ENCODE data around the gene DAG1. TPM values are rescaled to one million over a fixed set of nuclear protein-coding genes. Genes with fewer than 3 reads are reported as not detected.

Gene DAG1
- total and polyA plus RNA-seq, 10 donors: 3.0 to 42.7 (median 27.3) TPM

- peak; percentile 17 for DNase-seq
- Histone ChIP-seq H3K36me3 (peaks cover 0 to 81% (median 4%) of the 10 kb centered on the region in 6 donors), H3K4me3 (no peak overlapping the region), H3K9me3 (no peaks in the 10 kb centered on the region), H3K27ac (no peak overlapping the region), H3K4me1 (peaks cover 0 to 21% (median 12%) of the 10 kb centered on the region in 6 donors), H3K27me3 (replicated peaks in 1 of 7) (no peaks in the 10 kb centered on the region)
- intact Hi-C loops (cut with DNase I; ENCODE audit: low total_unique reads): no loop called here
- 78 to 97% (median 88%) methylated on average over 6 of the region's 6 CpGs for WGBS, 5 donors
- TF ChIP-seq CTCF (IDR thresholded peaks at IDR 0.05 in 8 of 11, conservative IDR thresholded peaks at IDR 0.05 in 3 of 11) (no peak), POLR2AphosphoS5 (IDR thresholded peaks at IDR 0.05) (no peak), POLR2A (IDR thresholded peaks at IDR 0.05) (no peak)
These were observed 49.2 kb downstream of the DAG1 start for GRCh38 chr3:49519296-49519695.

- intact Hi-C loops (cut with DNase I; ENCODE audit: low total_unique reads): no loop called here
- TF ChIP-seq POLR2AphosphoS5 (IDR thresholded peaks at IDR 0.05) (no peak), POLR2A (IDR thresholded peaks at IDR 0.05) (no peak), CTCF (IDR thresholded peaks at IDR 0.05 in 8 of 11, conservative IDR thresholded peaks at IDR 0.05 in 3 of 11) (no peak)
- Histone ChIP-seq H3K27me3 (replicated peaks in 1 of 7) (no peaks in the 10 kb centered on the region), H3K27ac (peak overlapping the region in 1 of 8 donors; percentile 22), H3K9me3 (no peaks in the 10 kb centered on the region), H3K4me1 (peaks cover 0 to 22% (median 13%) of the 10 kb centered on the region in 6 donors), H3K4me3 (no peak overlapping the region), H3K36me3 (peaks cover 0 to 81% (median 3%) of the 10 kb centered on the region in 6 donors)
- 67 to 90% (median 68%) methylated on average over 2 of the region's 2 CpGs for WGBS, 5 donors
- peak; percentile 39 for DNase-seq
These were observed 49.9 kb downstream of the DAG1 start for GRCh38 chr3:49519916-49520385.

- Histone ChIP-seq H3K36me3 (peaks cover 0 to 51% (median 3%) of the 10 kb centered on the region in 6 donors), H3K27me3 (replicated peaks in 1 of 7) (no peaks in the 10 kb centered on the region), H3K4me1 (peaks cover 0 to 22% (median 13%) of the 10 kb centered on the region in 6 donors), H3K9me3 (no peaks in the 10 kb centered on the region), H3K27ac (no peak overlapping the region), H3K4me3 (no peak overlapping the region)
- DNase-seq: no peak
- TF ChIP-seq POLR2AphosphoS5 (IDR thresholded peaks at IDR 0.05) (no peak), CTCF (IDR thresholded peaks at IDR 0.05 in 8 of 11, conservative IDR thresholded peaks at IDR 0.05 in 3 of 11) (no peak), POLR2A (IDR thresholded peaks at IDR 0.05) (no peak)
- 77 to 80% (median 79%) methylated on average over 5 of the region's 5 CpGs for WGBS, 5 donors
- intact Hi-C loops (cut with DNase I; ENCODE audit: low total_unique reads): no loop called here
These were observed 54.0 kb downstream of the DAG1 start for GRCh38 chr3:49523756-49524747.

- Histone ChIP-seq H3K9me3 (no peaks in the 10 kb centered on the region), H3K4me1 (peaks cover 0 to 5% (median 0%) of the 10 kb centered on the region in 6 donors), H3K27me3 (replicated peaks in 1 of 7) (no peaks in the 10 kb centered on the region), H3K36me3 (peaks cover 0 to 68% (median 32%) of the 10 kb centered on the region in 6 donors), H3K4me3 (no peak overlapping the region), H3K27ac (no peak overlapping the region)
- no peak for TF ChIP-seq POLR2A (IDR thresholded peaks at IDR 0.05)
- no peak for DNase-seq
- intact Hi-C loops (cut with DNase I; ENCODE audit: low total_unique reads): no loop called here
These were observed 59.5 kb downstream of the DAG1 start for GRCh38 chr3:49529567-49529966.
